ENCODE measurements around the gene DPF1. TPM values are rescaled to one million over a fixed set of nuclear protein-coding genes. Genes with fewer than 3 reads are reported as not detected.

The DPF1 gene
- total RNA-seq, 2 donors from 2014 or later, result 3.3 to 4.5 TPM

DNA sequence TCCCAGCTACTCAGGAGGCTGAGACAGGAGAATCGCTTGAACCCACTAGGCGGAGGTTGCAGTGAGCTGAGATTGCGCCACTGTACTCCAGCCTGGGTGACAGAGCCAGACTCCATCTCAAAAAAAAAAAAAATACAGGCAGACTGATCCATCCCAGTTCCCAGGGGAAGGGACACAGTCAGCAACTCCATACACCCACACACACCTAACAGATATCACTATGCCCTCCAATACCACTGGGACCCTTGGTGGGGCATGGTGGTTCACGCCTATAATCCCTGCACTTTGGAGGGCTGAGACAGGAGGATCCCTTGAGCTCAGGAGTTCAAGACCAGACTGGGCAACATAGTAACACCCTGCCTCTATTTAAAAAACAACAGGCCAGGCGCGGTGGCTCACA lies 2.6 kb downstream of the DPF1 start:
- no peaks in the 10 kb centered on the region for H3K9me3 Mint-ChIP-seq
- Histone ChIP-seq H3K4me1 (ENCODE audit: control insufficient read depth, insufficient read depth, low read length) (no peaks in the 10 kb centered on the region), H3K9me3 (ENCODE audit: control insufficient read depth, low read length) (no peaks in the 10 kb centered on the region), H3K27me3 (ENCODE audit: control insufficient read depth, insufficient read depth, low read length, poor library complexity, severe bottlenecking) (no peaks in the 10 kb centered on the region), H3K4me3 (ENCODE audit: low read length) (no peak overlapping the region), H3K27ac (ENCODE audit: low read depth, low read length) (no peak overlapping the region), H3K36me3 (ENCODE audit: control insufficient read depth, insufficient read depth, low read length) (peaks cover 5% of the 10 kb centered on the region), H3K9ac (ENCODE audit: extremely low read depth, low read length, poor library complexity, severe bottlenecking) (no peak overlapping the region)
- H3K4me3 Mint-ChIP-seq, result no peak overlapping the region
- peaks cover 10% of the 10 kb centered on the region for H3K4me1 Mint-ChIP-seq
- TF ChIP-seq CTCF (conservative IDR thresholded peaks at IDR 0.05), result no peak
- peaks cover 39% of the 10 kb centered on the region for H3K27me3 Mint-ChIP-seq (ENCODE audit: insufficient read depth)
- WGBS, 2 experiments (ENCODE audit: insufficient coverage in 1 of 2, insufficient read length in 1 of 2), result 91 to 97% methylated on average over 5 to 6 of the region's 6 CpGs
- no peak for DNase-seq
- no peaks in the 10 kb centered on the region for H3K36me3 Mint-ChIP-seq (ENCODE audit: low read depth)
- no peak overlapping the region for H3K27ac Mint-ChIP-seq

DNA sequence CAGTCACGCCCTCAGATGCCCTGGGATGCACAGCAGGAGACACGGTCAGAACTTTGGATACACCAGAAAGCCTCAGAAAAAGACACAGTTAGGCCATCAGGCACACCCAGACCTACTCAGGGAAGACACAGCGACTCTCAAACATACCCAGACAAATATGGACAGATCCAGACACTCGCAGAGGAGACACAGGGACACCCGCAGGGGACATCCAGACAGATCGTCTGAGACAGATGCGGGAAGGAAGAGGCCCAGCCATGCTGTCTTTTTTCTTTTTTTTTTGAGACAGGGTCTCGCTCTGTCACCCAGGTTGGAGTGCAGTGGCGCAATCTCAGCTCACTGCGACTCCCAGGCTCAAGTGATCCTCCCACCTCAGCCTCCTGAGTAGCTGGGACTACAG lies 4.8 kb downstream of the DPF1 start:
- no peak for DNase-seq
- Histone ChIP-seq H3K27me3 (ENCODE audit: control insufficient read depth, insufficient read depth, low read length, poor library complexity, severe bottlenecking) (no peaks in the 10 kb centered on the region), H3K4me3 (ENCODE audit: low read length) (no peak overlapping the region), H3K36me3 (ENCODE audit: control insufficient read depth, insufficient read depth, low read length) (peaks cover 5% of the 10 kb centered on the region), H3K4me1 (ENCODE audit: control insufficient read depth, insufficient read depth, low read length) (no peaks in the 10 kb centered on the region), H3K9me3 (ENCODE audit: control insufficient read depth, low read length) (no peaks in the 10 kb centered on the region), H3K27ac (ENCODE audit: low read depth, low read length) (peak overlapping the region; percentile 41), H3K9ac (ENCODE audit: extremely low read depth, low read length, poor library complexity, severe bottlenecking) (no peak overlapping the region)
- Mint-ChIP-seq H3K4me1 (peaks cover 10% of the 10 kb centered on the region), H3K9me3 (no peaks in the 10 kb centered on the region), H3K4me3 (no peak overlapping the region), H3K27ac (no peak overlapping the region), H3K27me3 (ENCODE audit: insufficient read depth) (peaks cover 29% of the 10 kb centered on the region), H3K36me3 (ENCODE audit: low read depth) (no peaks in the 10 kb centered on the region)
- WGBS, 2 experiments (ENCODE audit: insufficient coverage in 1 of 2, insufficient read length in 1 of 2), result 86 to 94% methylated on average over 4 to 10 of the region's 10 CpGs
- TF ChIP-seq CTCF (conservative IDR thresholded peaks at IDR 0.05), result no peak

GRCh38 chr19:38218204-38218603 lies 5.8 kb downstream of the DPF1 start:
- Mint-ChIP-seq H3K27me3 (ENCODE audit: insufficient read depth) (peaks cover 24% of the 10 kb centered on the region), H3K36me3 (ENCODE audit: low read depth) (no peaks in the 10 kb centered on the region), H3K9me3 (no peaks in the 10 kb centered on the region), H3K4me3 (no peak overlapping the region), H3K27ac (no peak overlapping the region), H3K4me1 (peaks cover 3% of the 10 kb centered on the region)
- Histone ChIP-seq H3K9ac (ENCODE audit: extremely low read depth, low read length, poor library complexity, severe bottlenecking) (no peak overlapping the region), H3K4me3 (ENCODE audit: low read length) (no peak overlapping the region), H3K4me1 (ENCODE audit: control insufficient read depth, insufficient read depth, low read length) (no peaks in the 10 kb centered on the region), H3K9me3 (ENCODE audit: control insufficient read depth, low read length) (no peaks in the 10 kb centered on the region), H3K36me3 (ENCODE audit: control insufficient read depth, insufficient read depth, low read length) (peaks cover 5% of the 10 kb centered on the region), H3K27ac (ENCODE audit: low read depth, low read length) (no peak overlapping the region), H3K27me3 (ENCODE audit: control insufficient read depth, insufficient read depth, low read length, poor library complexity, severe bottlenecking) (no peaks in the 10 kb centered on the region)
- no peak for TF ChIP-seq CTCF (conservative IDR thresholded peaks at IDR 0.05)
- WGBS, 2 experiments (ENCODE audit: insufficient coverage in 1 of 2, insufficient read length in 1 of 2), result 90 to 100% methylated on average over 1 to 3 of the region's 3 CpGs
- no peak for DNase-seq

Measured in endodermal cell (in vitro differentiated cells).